Measurements from ENCODE around the gene CYP8B1. TPM values are rescaled to one million over a fixed set of nuclear protein-coding genes. Genes with fewer than 3 reads are reported as not detected.

CYP8B1 gene
- total and polyA plus RNA-seq, 11 donors: 0.14 TPM; not detected in 10

DNA sequence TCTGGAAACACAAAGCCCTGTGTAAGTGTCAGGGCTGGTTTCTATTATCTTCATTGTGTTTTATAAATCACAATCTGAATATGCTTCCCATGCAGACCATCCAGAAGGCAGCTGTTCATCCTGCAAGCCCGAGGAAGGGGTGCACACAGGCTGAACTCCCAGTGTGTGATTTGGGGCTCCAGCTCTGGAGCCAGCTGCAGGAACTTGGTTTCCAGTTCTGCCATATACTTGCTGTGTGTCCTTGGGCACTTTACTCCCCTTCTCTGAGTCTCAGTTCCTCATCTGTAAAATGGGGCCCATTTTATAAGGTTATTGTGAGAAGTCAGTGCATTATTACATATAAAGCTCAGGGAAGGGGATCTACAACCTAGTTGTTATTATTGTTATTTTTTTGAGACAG lies 22.6 kb downstream of the CYP8B1 start:
- DNase-seq: no peak
- Histone ChIP-seq H3K36me3 (no peaks in the 10 kb centered on the region), H3K27ac (peak overlapping the region in 1 of 12 donors; percentile 38), H3K27me3 (no peaks in the 10 kb centered on the region), H3K9me3 (no peaks in the 10 kb centered on the region), H3K4me1 (peaks cover 0 to 27% (median 0%) of the 10 kb centered on the region in 12 donors), H3K4me3 (no peak overlapping the region)
- intact Hi-C loops (cut with DNase I): no loop called here
- 57 to 93% (median 76%) methylated on average over 1 of the region's 1 CpG for WGBS, 4 donors
- TF ChIP-seq POLR2A (IDR thresholded peaks at IDR 0.05): no peak
- TF ChIP-seq, protein P1, sequence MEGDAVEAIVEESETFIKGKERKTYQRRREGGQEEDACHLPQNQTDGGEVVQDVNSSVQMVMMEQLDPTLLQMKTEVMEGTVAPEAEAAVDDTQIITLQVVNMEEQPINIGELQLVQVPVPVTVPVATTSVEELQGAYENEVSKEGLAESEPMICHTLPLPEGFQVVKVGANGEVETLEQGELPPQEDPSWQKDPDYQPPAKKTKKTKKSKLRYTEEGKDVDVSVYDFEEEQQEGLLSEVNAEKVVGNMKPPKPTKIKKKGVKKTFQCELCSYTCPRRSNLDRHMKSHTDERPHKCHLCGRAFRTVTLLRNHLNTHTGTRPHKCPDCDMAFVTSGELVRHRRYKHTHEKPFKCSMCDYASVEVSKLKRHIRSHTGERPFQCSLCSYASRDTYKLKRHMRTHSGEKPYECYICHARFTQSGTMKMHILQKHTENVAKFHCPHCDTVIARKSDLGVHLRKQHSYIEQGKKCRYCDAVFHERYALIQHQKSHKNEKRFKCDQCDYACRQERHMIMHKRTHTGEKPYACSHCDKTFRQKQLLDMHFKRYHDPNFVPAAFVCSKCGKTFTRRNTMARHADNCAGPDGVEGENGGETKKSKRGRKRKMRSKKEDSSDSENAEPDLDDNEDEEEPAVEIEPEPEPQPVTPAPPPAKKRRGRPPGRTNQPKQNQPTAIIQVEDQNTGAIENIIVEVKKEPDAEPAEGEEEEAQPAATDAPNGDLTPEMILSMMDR (IDR thresholded peaks at IDR 0.05): no peak
- no peak for ATAC-seq

DNA sequence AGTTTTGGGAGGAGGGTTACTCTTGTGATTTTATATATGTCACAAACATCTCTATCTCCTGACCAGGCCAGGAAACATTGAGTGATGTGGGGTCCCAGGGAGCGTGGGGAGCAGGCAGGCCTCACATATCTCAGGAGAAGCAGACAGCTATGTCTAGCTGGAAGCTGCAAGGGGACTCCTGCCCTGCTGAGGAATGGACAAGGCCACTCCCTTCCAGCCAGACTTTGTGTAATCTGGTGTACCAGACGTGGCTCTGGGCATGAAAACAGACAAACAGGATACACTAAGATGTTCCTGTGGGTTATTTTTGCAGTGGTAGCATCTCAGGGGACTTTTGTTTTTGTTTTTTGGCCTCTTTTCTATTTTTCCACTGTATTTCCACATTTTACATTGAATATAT lies 23.2 kb downstream of the CYP8B1 start:
- ATAC-seq: peak; percentile 44 to 71 (median 66)
- Histone ChIP-seq H3K36me3 (no peaks in the 10 kb centered on the region), H3K27ac (peak overlapping the region in 3 of 12 donors; percentile 1 to 61 (median 38)), H3K27me3 (no peaks in the 10 kb centered on the region), H3K9me3 (no peaks in the 10 kb centered on the region), H3K4me1 (peaks cover 0 to 31% (median 2%) of the 10 kb centered on the region in 12 donors), H3K4me3 (peak overlapping the region in 1 of 12 donors; percentile 6)
- intact Hi-C loops (cut with DNase I): no loop called here
- 36 to 57% (median 42%) methylated on average over 2 of the region's 2 CpGs for WGBS, 4 donors
- DNase-seq: no peak
- TF ChIP-seq POLR2A (IDR thresholded peaks at IDR 0.05): no peak
- TF ChIP-seq, protein P1 (IDR thresholded peaks at IDR 0.05): no peak

DNA sequence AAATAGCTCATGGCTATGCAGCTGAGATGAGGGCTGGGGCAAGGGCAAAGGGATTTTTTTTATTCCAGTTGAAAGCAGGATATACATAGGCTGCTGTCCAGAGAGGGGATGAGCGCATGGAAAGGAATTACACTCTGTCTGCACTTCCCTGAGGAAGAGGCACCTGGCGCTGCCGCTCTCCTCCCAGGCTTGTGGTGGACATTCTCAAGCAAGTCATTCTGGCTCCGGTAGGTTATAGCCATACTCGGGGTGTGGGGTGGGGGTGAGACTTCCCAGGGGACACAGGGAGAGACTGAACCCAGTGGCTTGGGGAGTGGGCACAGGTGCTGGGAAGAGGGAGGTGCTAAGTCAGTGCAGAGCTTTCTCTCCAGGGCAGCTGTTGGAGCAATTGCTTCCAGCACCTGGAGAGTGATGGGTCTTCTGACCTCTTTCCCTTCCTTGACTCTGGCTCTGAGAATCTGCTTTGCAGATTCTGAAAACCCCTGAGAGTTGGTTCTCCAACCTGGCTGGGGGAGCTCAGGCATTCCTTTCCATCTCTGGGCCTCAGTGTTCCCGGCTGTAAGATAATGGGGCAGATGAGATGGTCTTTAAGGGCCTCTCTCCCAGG lies 24.3 kb downstream of the CYP8B1 start:
- H3K4me1 ChIP-seq: peaks cover 0 to 42% (median 12%) of the 10 kb centered on the region in 12 donors
- no peak overlapping the region for H3K4me3 ChIP-seq
- no peaks in the 10 kb centered on the region for H3K27me3 ChIP-seq
- WGBS, 4 donors: 82 to 87% (median 84%) methylated on average over 6 of the region's 6 CpGs
- no peak for ATAC-seq
- H3K27ac ChIP-seq: peak overlapping the region in 1 of 12 donors; percentile 61
- H3K36me3 ChIP-seq: no peaks in the 10 kb centered on the region
- DNase-seq: no peak
- intact Hi-C loops (cut with DNase I): no loop called here
- H3K9me3 ChIP-seq: no peaks in the 10 kb centered on the region
- TF ChIP-seq, protein P1 (IDR thresholded peaks at IDR 0.05): no peak
- TF ChIP-seq POLR2A (IDR thresholded peaks at IDR 0.05): no peak

DNA sequence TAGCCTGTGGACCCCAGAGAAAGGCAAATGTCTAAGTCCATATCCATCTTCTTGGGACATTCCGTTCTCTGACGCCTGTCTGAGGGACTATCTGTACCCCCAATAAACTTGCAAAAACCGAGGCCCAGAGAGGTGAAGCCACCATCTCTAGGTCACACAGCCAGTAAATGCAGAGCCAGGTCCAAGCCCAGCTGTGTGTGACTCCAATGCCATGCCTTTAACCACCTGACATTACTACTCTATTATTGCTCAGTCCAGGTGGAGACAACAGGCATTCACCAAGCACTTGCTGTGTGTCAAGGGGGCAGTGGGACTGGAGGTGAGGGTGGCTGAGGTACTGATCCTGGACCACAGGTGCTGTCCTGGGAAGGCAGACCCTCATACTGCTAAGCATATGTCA lies 25.4 kb downstream of the CYP8B1 start:
- Histone ChIP-seq H3K27ac (no peak overlapping the region), H3K4me3 (no peak overlapping the region), H3K36me3 (no peaks in the 10 kb centered on the region), H3K27me3 (no peaks in the 10 kb centered on the region), H3K4me1 (peaks cover 0 to 48% (median 16%) of the 10 kb centered on the region in 12 donors), H3K9me3 (no peaks in the 10 kb centered on the region)
- DNase-seq (no peak), ATAC-seq (no peak)
- intact Hi-C loops (cut with DNase I): no loop called here
- TF ChIP-seq, protein P1 (IDR thresholded peaks at IDR 0.05): no peak
- no peak for TF ChIP-seq POLR2A (IDR thresholded peaks at IDR 0.05)
- 88 to 93% (median 93%) methylated on average over 3 of the region's 3 CpGs for WGBS, 4 donors
